Liver (tissue), 9 donors: ENCODE results near the gene DNPEP. TPM values are rescaled to one million over a fixed set of nuclear protein-coding genes. Genes with fewer than 3 reads are reported as not detected.

ENCODE experiments used
- DNase-seq: peaks from one replicate; pipeline ENCODE4 v3.0.0-alpha.2; 2017; ENCODE audit warnings: low spot score
- H3K27ac ChIP-seq, 2 donors: one replicate each; pipeline ENCODE4 v1.7.0; 2013; ENCODE audit warnings: inconsistent platforms in 2 of 2, low read length in 2 of 2, control low read depth in 1 of 2, low read depth in 1 of 2, mild to moderate bottlenecking in 1 of 2
- H3K27me3 ChIP-seq, 4 donors: one replicate each; pipeline versions ENCODE4 v1.6.1 to v1.7.0; 2013; ENCODE audit warnings: low read length in 3 of 4, inconsistent platforms in 1 of 4, mild to moderate bottlenecking in 1 of 4, moderate library complexity in 1 of 4; ENCODE audit not compliant: control insufficient read depth in 4 of 4, insufficient read depth in 4 of 4
- H3K36me3 ChIP-seq, 4 donors: one replicate each; pipeline versions ENCODE4 v1.6.1 to v1.7.0; 2013; ENCODE audit warnings: low read length in 3 of 4, mild to moderate bottlenecking in 3 of 4, low read depth in 1 of 4, moderate library complexity in 1 of 4; ENCODE audit not compliant: control insufficient read depth in 4 of 4, insufficient read depth in 3 of 4
- H3K4me1 ChIP-seq, 4 donors: one replicate each; pipeline versions ENCODE4 v1.6.1 to v1.7.0; 2013; ENCODE audit warnings: low read length in 3 of 4, mild to moderate bottlenecking in 3 of 4, moderate library complexity in 1 of 4; ENCODE audit not compliant: control insufficient read depth in 4 of 4, insufficient read depth in 4 of 4
- H3K4me3 ChIP-seq, 3 donors: one replicate each; pipeline versions ENCODE4 v1.6.1 to v1.7.0; 2013; ENCODE audit warnings: low read length in 3 of 3, control low read depth in 1 of 3, low read depth in 1 of 3, mild to moderate bottlenecking in 1 of 3
- H3K9ac ChIP-seq, 2 donors: one replicate each; pipeline ENCODE4 v1.7.0; 2013; ENCODE audit warnings: low read length in 2 of 2, mild to moderate bottlenecking in 2 of 2, moderate library complexity in 2 of 2, control low read depth in 1 of 2, low read depth in 1 of 2
- H3K9me3 ChIP-seq, 4 donors: one replicate each; pipeline versions ENCODE4 v1.6.1 to v1.7.0; 2013; ENCODE audit warnings: low read length in 3 of 4; ENCODE audit not compliant: control insufficient read depth in 4 of 4
- ATF3 ChIP-seq: IDR thresholded peaks from 2 replicates; pipeline ENCODE4 v1.6.1; 2016; ENCODE audit warnings: antibody characterized with exemption
- CTCF ChIP-seq: fragments of 150-350 bp; IDR thresholded peaks from 2 replicates; pipeline ENCODE4 v1.5.1; 2017; ENCODE audit warnings: improper control_type of control experiment, low read depth, low read length; ENCODE audit not compliant: missing input control
- EGR1 ChIP-seq, 2 donors: IDR thresholded peaks; 2 replicates each; pipeline ENCODE4 v1.6.1; 2016 to 2018; ENCODE audit warnings: antibody characterized with exemption in 2 of 2, low read depth in 2 of 2
- FOXA1 ChIP-seq: IDR thresholded peaks from 2 replicates; pipeline ENCODE4 v1.6.1; 2016; ENCODE audit warnings: antibody characterized with exemption
- FOXA2 ChIP-seq: IDR thresholded peaks from 2 replicates; pipeline ENCODE4 v1.6.1; 2016; ENCODE audit warnings: antibody characterized with exemption
- GABPA ChIP-seq, 2 donors: IDR thresholded peaks in 1 of 2; conservative IDR thresholded peaks in 1 of 2; 2 replicates each; pipeline ENCODE4 v1.6.1; 2016; ENCODE audit warnings: antibody characterized with exemption in 2 of 2, mild to moderate bottlenecking in 1 of 2, moderate library complexity in 1 of 2
- HNF4A ChIP-seq, 2 donors: conservative IDR thresholded peaks; 2 replicates each; pipeline ENCODE4 v1.6.1; 2016; ENCODE audit warnings: antibody characterized with exemption in 2 of 2, mild to moderate bottlenecking in 2 of 2
- HNF4G ChIP-seq: IDR thresholded peaks from 2 replicates; pipeline ENCODE4 v1.6.1; 2016; ENCODE audit warnings: antibody characterized with exemption
- JUND ChIP-seq, 2 donors: IDR thresholded peaks; 2 replicates each; pipeline ENCODE4 v1.6.1; 2016; ENCODE audit warnings: antibody characterized with exemption in 2 of 2
- MAX ChIP-seq: IDR thresholded peaks from 2 replicates; pipeline ENCODE4 v1.6.1; 2016; ENCODE audit warnings: antibody characterized with exemption
- NR2F2 ChIP-seq: IDR thresholded peaks from 2 replicates; pipeline ENCODE4 v1.6.1; 2016; ENCODE audit warnings: antibody characterized with exemption
- RAD21 ChIP-seq, 2 donors: IDR thresholded peaks; 2 replicates each; pipeline ENCODE4 v1.6.1; 2016; ENCODE audit warnings: antibody characterized with exemption in 2 of 2, mild to moderate bottlenecking in 2 of 2
- REST ChIP-seq: IDR thresholded peaks from 2 replicates; pipeline ENCODE4 v1.6.1; 2016; ENCODE audit warnings: antibody characterized with exemption, mild to moderate bottlenecking
- RXRA ChIP-seq, 2 donors: IDR thresholded peaks; 2 replicates each; pipeline ENCODE4 v1.6.1; 2017 to 2018; ENCODE audit warnings: antibody characterized with exemption in 2 of 2, mild to moderate bottlenecking in 1 of 2
- SP1 ChIP-seq: IDR thresholded peaks from 2 replicates; pipeline ENCODE4 v1.6.1; 2018; ENCODE audit warnings: antibody characterized with exemption, mild to moderate bottlenecking
- TAF1 ChIP-seq: conservative IDR thresholded peaks from 2 replicates; pipeline ENCODE4 v1.6.1; 2016; ENCODE audit warnings: antibody characterized with exemption, mild to moderate bottlenecking
- YY1 ChIP-seq: IDR thresholded peaks from 2 replicates; pipeline ENCODE4 v1.6.1; 2016; ENCODE audit warnings: antibody characterized with exemption, mild to moderate bottlenecking
- ZBTB33 ChIP-seq: IDR thresholded peaks from 2 replicates; pipeline ENCODE4 v1.6.1; 2016; ENCODE audit warnings: antibody characterized with exemption
- WGBS: extraction: QIAGEN DNeasy Blood & Tissue Kit; methylation state at CpG from one replicate; pipeline ENCODE4 v1.1.7; 2013; 5-methylcytosine and 5-hydroxymethylcytosine counted together
- polyA plus RNA-seq, 2 donors: library from polyadenylated mRNA; stranded (reverse) in 1 of 2; unstranded in 1 of 2; fragments of 200-250 nt in 1 of 2; fragments of >200 nt in 1 of 2; fragmentation: Nextera tagmentation in 1 of 2; extraction: Ambion mirVana in 1 of 2; gene quantifications; one replicate each; pipeline versions ENCODE4 v1.2.1 to v1.2.3, GENCODE V29; 2013 to 2015
- total RNA-seq, 2 donors: library from RNA; depleted of rRNA; stranded (reverse); fragments of >200 nt; gene quantifications; one replicate each; pipeline ENCODE4 v1.2.3, GENCODE V29; 2014
- donor health status: healthy.
- donor health status: healthy.
- donor health status: healthy.
- donor health status: healthy.
- donor health status: healthy.

Gene DNPEP
- total and polyA plus RNA-seq, 4 donors = 25.8 to 58.4 (median 45.8) TPM

- H3K4me3 ChIP-seq = no peak overlapping the region
Observed at GRCh38 chr2:219433666-219434467, 46.2 kb upstream of the DNPEP start.

More at GRCh38 chr2:219433666-219434467, 46.2 kb upstream of the DNPEP start:
- DNase-seq = no peak
- TF ChIP-seq TAF1 = no peak
- TF ChIP-seq GABPA (IDR thresholded peaks at IDR 0.05 in 1 of 2, conservative IDR thresholded peaks at IDR 0.05 in 1 of 2) = no peak
- no peak for TF ChIP-seq ATF3
- no peak for TF ChIP-seq NR2F2
- no peak for TF ChIP-seq RAD21 (IDR thresholded peaks at IDR 0.05)
- no peak for TF ChIP-seq CTCF
- TF ChIP-seq FOXA1 = no peak
- TF ChIP-seq MAX = no peak
- TF ChIP-seq FOXA2 = no peak
- no peak for TF ChIP-seq RXRA (IDR thresholded peaks at IDR 0.05)
- TF ChIP-seq SP1 = no peak
- no peak for TF ChIP-seq ZBTB33
- TF ChIP-seq HNF4G = no peak
- TF ChIP-seq EGR1 (IDR thresholded peaks at IDR 0.05; ENCODE audit: low read depth in 2 of 2) = no peak
- no peak for TF ChIP-seq YY1
- no peak for TF ChIP-seq REST
- no peak for TF ChIP-seq JUND (IDR thresholded peaks at IDR 0.05)
- no peak for TF ChIP-seq HNF4A (conservative IDR thresholded peaks at IDR 0.05)
- Histone ChIP-seq H3K27me3 (peaks cover 0 to 7% (median 4%) of the 10 kb centered on the region in 4 donors), H3K36me3 (no peaks in the 10 kb centered on the region), H3K4me1 (peaks cover 0 to 5% (median 2%) of the 10 kb centered on the region in 4 donors), H3K9ac (no peak overlapping the region), H3K27ac (no peak overlapping the region), H3K9me3 (no peaks in the 10 kb centered on the region)
- 68% methylated on average over 16 of the region's 16 CpGs for WGBS
